ENCODE measurements around the gene ATF6B.

- TF ChIP-seq, protein P1, sequence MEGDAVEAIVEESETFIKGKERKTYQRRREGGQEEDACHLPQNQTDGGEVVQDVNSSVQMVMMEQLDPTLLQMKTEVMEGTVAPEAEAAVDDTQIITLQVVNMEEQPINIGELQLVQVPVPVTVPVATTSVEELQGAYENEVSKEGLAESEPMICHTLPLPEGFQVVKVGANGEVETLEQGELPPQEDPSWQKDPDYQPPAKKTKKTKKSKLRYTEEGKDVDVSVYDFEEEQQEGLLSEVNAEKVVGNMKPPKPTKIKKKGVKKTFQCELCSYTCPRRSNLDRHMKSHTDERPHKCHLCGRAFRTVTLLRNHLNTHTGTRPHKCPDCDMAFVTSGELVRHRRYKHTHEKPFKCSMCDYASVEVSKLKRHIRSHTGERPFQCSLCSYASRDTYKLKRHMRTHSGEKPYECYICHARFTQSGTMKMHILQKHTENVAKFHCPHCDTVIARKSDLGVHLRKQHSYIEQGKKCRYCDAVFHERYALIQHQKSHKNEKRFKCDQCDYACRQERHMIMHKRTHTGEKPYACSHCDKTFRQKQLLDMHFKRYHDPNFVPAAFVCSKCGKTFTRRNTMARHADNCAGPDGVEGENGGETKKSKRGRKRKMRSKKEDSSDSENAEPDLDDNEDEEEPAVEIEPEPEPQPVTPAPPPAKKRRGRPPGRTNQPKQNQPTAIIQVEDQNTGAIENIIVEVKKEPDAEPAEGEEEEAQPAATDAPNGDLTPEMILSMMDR (IDR thresholded peaks at IDR 0.05), result no peak
- TF ChIP-seq POLR2A (IDR thresholded peaks at IDR 0.05) (no peak), EP300 (IDR thresholded peaks at IDR 0.05) (no peak)
Measured at GRCh38 chr6:32073101-32073500, 54.9 kb downstream of the ATF6B start.
